GM23338 (cell line): ENCODE measurements around the gene ARID1B.

Experiments used
- CREB1 ChIP-seq: fragments of 250-450 bp; sonication (Bioruptor Pico); IDR thresholded peaks from 2 replicates; pipeline ENCODE4 v1.5.0; 2020; ENCODE audit warnings: low read depth, mild to moderate bottlenecking, moderate library complexity
- CTCF ChIP-seq, 2 experiments: fragments of 200-600 bp in 1 of 2; sonication (generic) in 1 of 2; conservative IDR thresholded peaks; 2 replicates each; pipeline versions ENCODE4 v1.5.1 to v1.6.1; 2016 to 2017; ENCODE audit warnings: antibody characterized with exemption in 2 of 2, low read depth in 2 of 2, mild to moderate bottlenecking in 2 of 2, moderate library complexity in 1 of 2
- ETS1 ChIP-seq: IDR thresholded peaks from 2 replicates; pipeline ENCODE4 v1.6.1; 2016; ENCODE audit warnings: antibody characterized with exemption
- EZH2 ChIP-seq: fragments of 200-600 bp; sonication (generic); IDR thresholded peaks from one replicate; pipeline ENCODE4 v1.8.0; 2017; ENCODE audit warnings: antibody characterized with exemption, mild to moderate bottlenecking, low read depth; ENCODE audit not compliant: unreplicated experiment
- EZH2phosphoT487 ChIP-seq: fragments of 200-600 bp; sonication (generic); IDR thresholded peaks from one replicate; pipeline ENCODE4 v1.8.1; 2018; ENCODE audit warnings: antibody characterized with exemption; ENCODE audit not compliant: unreplicated experiment
- JUNB ChIP-seq: IDR thresholded peaks from one replicate; pipeline ENCODE4 v1.6.1; 2016; ENCODE audit warnings: antibody characterized with exemption; ENCODE audit not compliant: unreplicated experiment
- NANOG ChIP-seq: IDR thresholded peaks from 2 replicates; pipeline ENCODE4 v1.6.1; 2016; ENCODE audit warnings: antibody characterized with exemption, borderline replicate concordance
- POLR2AphosphoS5 ChIP-seq: IDR thresholded peaks from 2 replicates; pipeline ENCODE4 v1.6.1; 2016; ENCODE audit warnings: antibody characterized with exemption, low read depth
- REST ChIP-seq: IDR thresholded peaks from one replicate; pipeline ENCODE4 v1.6.1; 2018; ENCODE audit warnings: antibody characterized with exemption; ENCODE audit not compliant: unreplicated experiment
- ZNF114 ChIP-seq: fragments of 250-450 bp; sonication (Bioruptor Pico); IDR thresholded peaks from 2 replicates; pipeline ENCODE4 v1.5.0; 2020; ENCODE audit warnings: mild to moderate bottlenecking, moderate library complexity
- ZNF331 ChIP-seq: fragments of 250-450 bp; sonication (Bioruptor Pico); IDR thresholded peaks from 2 replicates; pipeline ENCODE4 v1.5.0; 2020; ENCODE audit warnings: low read depth, mild to moderate bottlenecking, moderate library complexity

- no peak for TF ChIP-seq EZH2phosphoT487
- TF ChIP-seq CTCF (conservative IDR thresholded peaks at IDR 0.05; ENCODE audit: low read depth in 2 of 2): no peak
- TF ChIP-seq POLR2AphosphoS5: no peak
- no peak for TF ChIP-seq EZH2
- TF ChIP-seq ZNF114 (CRISPR knock-in tag): no peak
- no peak for TF ChIP-seq REST
- TF ChIP-seq JUNB: no peak
- TF ChIP-seq CREB1 (CRISPR knock-in tag): no peak
- no peak for TF ChIP-seq ETS1
- no peak for TF ChIP-seq NANOG
- TF ChIP-seq ZNF331: no peak
Observed at GRCh38 chr6:156900292-156900691, 123.1 kb downstream of the ARID1B start.
